ENCODE measurements around the gene MOB2. TPM values are rescaled to one million over a fixed set of nuclear protein-coding genes. Genes with fewer than 3 reads are reported as not detected.

The MOB2 gene
- total RNA-seq, 1 experiment from 2014 or later, result 22.7 TPM

- H2AK5ac ChIP-seq (ENCODE audit: insufficient read length, low read length), result no peak overlapping the region
- no peak for DNase-seq
- no peak overlapping the region for H2BK12ac ChIP-seq (ENCODE audit: insufficient read length, low read depth, low read length)
- H3K56ac ChIP-seq (ENCODE audit: insufficient read length, low read depth, low read length), result no peak overlapping the region
- WGBS (ENCODE audit: extremely low coverage, insufficient read length, low lambda C conversion rate), result no CpG with 5 or more reads among the region's 6 CpGs
- H3K23me2 ChIP-seq (ENCODE audit: insufficient read length, low read depth, low read length, poor library complexity, severe bottlenecking), result no peaks in the 10 kb centered on the region
- no peak overlapping the region for H2BK5ac ChIP-seq (ENCODE audit: insufficient read length, low read length)
- H3K4me2 ChIP-seq (ENCODE audit: insufficient read depth, insufficient read length, low read length), result no peak overlapping the region
- no peak overlapping the region for H2AFZ ChIP-seq (ENCODE audit: low read length)
- no peaks in the 10 kb centered on the region for H3K79me1 ChIP-seq (ENCODE audit: insufficient read depth, low read depth, low read length, poor library complexity, severe bottlenecking)
- H2BK15ac ChIP-seq (ENCODE audit: low read depth, low read length), result no peak overlapping the region
- H4K8ac ChIP-seq (replicated peaks; ENCODE audit: insufficient read length, low read depth, low read length), result no peak overlapping the region
- H4K20me1 ChIP-seq (ENCODE audit: control insufficient read depth, insufficient read depth, insufficient read length), result no peaks in the 10 kb centered on the region
- Mint-ChIP-seq H3K27me3 (ENCODE audit: low read depth) (no peaks in the 10 kb centered on the region), H3K27ac (no peak overlapping the region), H3K36me3 (ENCODE audit: insufficient read depth in 1 of 3, low read depth in 3 of 3) (peaks cover 0 to 3% (median 2%) of the 10 kb centered on the region in 3 experiments; a peak in 3 of 7 replicates), H3K4me3 (no peak overlapping the region), H3K9me3 (no peaks in the 10 kb centered on the region), H3K4me1 (peaks cover 0 to 3% of the 10 kb centered on the region in 2 experiments; a peak in 1 of 4 replicates)
- H3K27me3 ChIP-seq (ENCODE audit: insufficient read depth, low read length), result no peaks in the 10 kb centered on the region
- no peak overlapping the region for H4K5ac ChIP-seq (ENCODE audit: insufficient read length, low read depth, low read length)
- no peak for TF ChIP-seq CTCF (conservative IDR thresholded peaks at IDR 0.05)
- H3K18ac ChIP-seq (ENCODE audit: insufficient read length, low read depth, low read length), result no peak overlapping the region
- H3T11ph ChIP-seq (ENCODE audit: low read length), result no peak overlapping the region
- no peak overlapping the region for H4K91ac ChIP-seq (ENCODE audit: insufficient read length, low read depth, low read length)
- no peaks in the 10 kb centered on the region; the same call in 1 of the 2 replicates for H3K79me2 ChIP-seq (ENCODE audit: insufficient read depth, low read length)
- H2BK20ac ChIP-seq (ENCODE audit: low read depth, low read length, poor library complexity, severe bottlenecking), result no peak overlapping the region
- H3K4ac ChIP-seq (ENCODE audit: low read depth, low read length), result no peak overlapping the region
- H2BK120ac ChIP-seq (ENCODE audit: low read depth, low read length, poor library complexity, severe bottlenecking), result no peak overlapping the region
- no peak overlapping the region for H3K9ac ChIP-seq (ENCODE audit: extremely low read depth, insufficient read length, low read length)
- H3K14ac ChIP-seq (ENCODE audit: insufficient read depth, low read length), result no peak overlapping the region
- H3K9me3 ChIP-seq (ENCODE audit: control insufficient read depth, low read depth, low read length), result no peaks in the 10 kb centered on the region
- no peak overlapping the region for H3K23ac ChIP-seq (ENCODE audit: insufficient read length, low read depth, low read length)
- H3K27ac ChIP-seq (ENCODE audit: insufficient read length, low read depth, low read length), result no peak overlapping the region
- H3K4me1 ChIP-seq (ENCODE audit: insufficient read depth, low read length), result no peaks in the 10 kb centered on the region; the same call in 1 of the 2 replicates
Measured at GRCh38 chr11:1437500-1437899, 49.1 kb downstream of the MOB2 start.
